ENCODE data around the gene KRI1.
"Not testable (repeated sequence)": the region's sequence is repeated elsewhere in the genome, so short reads cannot be mapped to it uniquely, and the experiment has no call there.

Gene KRI1

DNA sequence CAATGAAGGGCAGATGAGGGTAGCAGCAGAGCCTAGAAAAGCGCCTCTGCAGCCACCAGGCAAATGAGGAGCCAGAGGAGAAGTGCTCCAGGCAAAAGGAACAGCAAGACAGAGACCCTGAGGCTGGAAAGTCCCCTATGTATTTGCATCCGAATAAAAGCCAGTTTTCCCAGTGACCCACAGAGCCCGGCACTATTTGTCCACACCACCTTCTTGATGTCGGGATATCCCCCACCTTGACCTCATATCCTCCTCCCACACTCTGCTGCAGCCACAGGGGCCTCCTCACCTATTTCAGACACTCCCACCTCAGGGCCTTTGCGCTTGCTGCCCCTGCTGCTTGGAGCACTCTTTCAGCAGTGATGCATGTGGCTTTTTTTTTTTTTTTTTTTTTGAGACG is 15.5 kb downstream of the KRI1 start:
- DNase-seq (ENCODE audit: low read depth): no peak

DNA sequence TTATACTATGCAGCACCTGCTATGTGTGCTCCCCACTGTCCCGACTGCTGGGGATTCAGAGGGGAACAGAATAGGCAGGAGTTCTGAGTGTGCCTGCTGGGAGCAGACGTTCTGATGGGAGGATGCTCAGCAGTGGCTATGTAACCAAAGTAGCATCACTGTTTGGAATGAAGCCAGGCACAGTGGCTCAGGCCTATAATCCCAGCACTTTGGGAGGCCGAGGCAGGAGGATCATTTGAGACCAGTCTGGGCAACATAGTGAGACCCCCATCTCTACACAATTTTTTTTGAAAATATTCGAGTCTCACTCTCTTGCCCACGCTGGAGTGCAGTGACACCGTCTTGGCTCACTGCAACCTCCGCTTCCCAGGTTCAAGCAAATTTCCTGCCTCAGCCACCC is 16.1 kb downstream of the KRI1 start:
- no peak for DNase-seq (ENCODE audit: low read depth)

DNA sequence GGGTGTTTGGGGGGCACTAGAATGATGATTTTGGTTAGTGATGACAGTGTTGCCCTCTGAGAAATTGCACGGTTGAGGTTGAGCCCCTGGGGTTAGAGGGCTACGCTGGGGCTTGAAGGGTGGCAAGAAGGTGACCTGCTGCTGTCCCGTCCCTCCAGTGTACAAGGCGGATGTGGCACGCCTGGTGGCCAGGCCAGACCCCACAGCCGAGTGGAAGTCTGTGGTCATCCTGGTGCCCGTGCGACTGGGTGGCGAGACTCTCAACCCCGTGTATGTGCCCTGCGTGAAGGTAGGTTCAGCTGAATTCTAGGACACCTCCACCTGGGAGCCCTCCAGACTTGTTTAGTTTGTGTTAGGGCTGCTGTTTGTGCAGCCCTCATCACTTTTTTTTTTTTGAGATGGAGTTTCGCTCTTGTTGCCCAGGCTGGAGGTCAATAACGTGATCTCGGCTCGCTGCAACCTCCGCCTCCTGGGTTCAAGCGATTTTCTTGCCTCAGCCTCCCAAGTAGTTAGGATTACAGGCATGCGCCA is 17.0 kb downstream of the KRI1 start:
- DNase-seq (ENCODE audit: low read depth): no peak

DNA sequence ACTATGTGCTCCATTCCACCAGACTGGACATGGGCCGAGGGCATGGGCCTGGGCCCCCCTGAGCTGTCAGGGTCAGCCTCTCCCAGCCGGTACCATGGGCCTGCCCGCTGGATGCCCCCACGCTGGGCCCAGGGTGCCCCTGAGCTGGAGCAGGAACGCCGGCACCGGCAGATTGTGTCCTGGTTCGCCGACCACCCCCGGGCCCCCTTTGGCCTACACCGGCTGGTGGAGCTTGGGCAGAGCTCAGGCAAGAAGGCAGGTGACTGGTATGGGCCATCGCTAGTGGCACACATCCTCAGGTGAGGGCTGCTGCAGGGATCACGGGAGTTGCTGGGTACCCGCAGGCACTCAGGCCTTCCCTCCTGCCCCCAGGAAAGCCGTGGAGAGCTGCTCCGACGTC is 19.0 kb downstream of the KRI1 start:
- DNase-seq (ENCODE audit: low read depth): no peak

DNA sequence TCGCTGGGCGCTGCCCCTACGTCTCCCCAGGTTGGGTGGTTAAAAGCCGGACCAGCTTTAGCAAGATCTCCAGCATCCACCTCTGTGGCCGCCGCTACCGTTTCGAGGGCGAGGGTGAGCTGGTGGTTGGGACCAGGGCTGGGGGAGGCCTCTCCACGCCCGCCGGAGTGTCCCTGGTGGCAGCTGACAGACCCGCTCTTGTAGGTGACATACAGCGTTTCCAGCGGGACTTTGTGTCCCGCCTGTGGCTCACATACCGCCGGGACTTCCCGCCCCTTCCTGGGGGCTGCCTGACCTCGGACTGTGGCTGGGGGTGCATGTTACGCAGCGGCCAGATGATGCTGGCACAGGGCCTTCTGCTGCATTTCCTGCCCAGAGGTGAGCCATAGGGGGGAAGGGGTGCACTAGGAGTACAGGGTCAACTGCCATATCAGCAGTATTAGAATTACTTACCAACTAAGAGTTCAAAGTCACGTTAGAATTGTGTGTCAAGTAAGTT is 21.0 kb downstream of the KRI1 start:
- no peak for DNase-seq (ENCODE audit: low read depth)

DNA sequence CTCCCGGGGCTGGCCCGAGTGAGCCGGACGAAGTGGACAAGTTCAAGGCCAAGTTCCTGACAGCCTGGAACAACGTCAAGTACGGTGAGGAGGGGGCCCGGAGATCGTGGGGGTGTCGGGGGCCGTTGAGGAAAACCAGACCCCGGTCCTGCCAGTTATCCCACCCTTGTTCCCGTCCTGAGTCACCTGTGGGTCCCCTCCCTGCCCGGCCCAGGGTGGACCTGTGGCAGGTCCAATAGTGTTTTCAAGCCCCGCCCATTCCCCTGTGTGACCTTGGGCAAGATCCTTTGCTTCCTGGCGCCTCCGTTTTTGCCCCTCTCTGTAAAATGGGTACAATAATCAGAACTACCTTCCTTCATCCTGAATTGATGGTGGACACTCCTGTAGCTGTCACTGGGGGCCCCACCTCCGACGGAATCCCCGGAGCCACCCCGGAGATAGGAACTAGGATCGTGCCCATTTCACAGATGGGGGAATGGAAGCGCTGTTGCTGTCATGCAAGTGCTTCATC is 21.5 kb downstream of the KRI1 start:
- no peak for DNase-seq (ENCODE audit: low read depth)

DNA sequence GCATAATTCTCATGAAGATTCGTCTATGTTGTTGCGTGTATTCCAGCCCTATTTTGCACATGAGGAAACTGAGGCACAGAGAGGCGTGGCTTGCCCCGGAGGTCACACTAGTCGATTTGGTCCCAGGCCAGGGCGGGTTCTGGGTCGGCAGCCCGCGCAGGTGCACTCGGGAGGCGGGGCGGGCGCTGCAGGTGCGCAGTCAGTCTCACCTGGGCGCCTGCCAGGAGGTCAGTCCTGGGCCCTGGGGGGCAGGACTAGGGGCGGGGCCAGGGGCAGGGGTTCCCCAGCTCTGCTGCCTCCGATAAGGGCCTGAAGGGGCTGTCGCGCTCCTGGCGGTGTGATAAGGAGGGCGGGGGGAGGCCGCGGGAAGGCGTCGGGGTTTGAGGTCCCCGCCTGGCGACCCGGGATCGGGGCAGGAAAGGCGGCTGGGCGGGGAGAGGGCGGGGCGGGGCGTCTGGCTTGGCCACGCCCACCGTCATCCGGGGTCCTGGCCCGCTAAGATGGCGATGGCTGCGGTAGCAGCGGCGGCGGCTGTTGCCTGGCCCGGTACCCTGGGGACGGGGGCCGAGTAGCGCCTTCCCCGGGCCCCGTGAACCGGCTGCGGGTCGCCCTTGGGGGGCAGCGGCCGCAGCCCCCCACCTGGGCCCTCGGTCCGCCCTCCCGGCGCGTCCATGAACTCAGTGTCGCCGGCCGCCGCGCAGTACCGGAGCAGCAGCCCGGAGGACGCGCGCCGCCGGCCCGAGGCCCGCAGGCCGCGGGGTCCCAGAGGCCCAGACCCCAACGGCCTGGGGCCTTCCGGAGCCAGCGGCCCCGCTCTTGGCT is 22.2 kb downstream of the KRI1 start, which contains the start of gene ATG4D:
Gene ATG4D (plus strand): TSS at position 485 of the 822 bp plus-strand sequence. CDS start 187 bp downstream, at position 672.
- DNase-seq (ENCODE audit: low read depth): no peak

DNA sequence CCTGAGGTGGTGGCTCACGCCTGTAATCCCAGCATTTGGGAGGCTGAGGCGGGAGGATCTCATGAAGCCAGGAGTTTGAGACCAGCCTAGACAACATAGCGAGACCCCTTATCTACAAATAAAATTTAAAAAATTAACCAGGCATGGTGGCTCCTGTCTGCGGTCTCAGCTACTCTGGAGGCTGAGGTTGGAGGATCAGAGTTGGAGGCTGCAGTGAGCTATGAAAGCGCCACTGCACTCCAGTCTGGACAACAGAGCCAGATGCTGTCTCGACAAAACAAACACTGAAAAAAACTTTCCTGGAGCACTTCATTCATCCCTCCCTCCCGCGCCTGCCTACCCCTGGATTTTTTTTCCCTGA is 22.8 kb downstream of the KRI1 start:
- no peak for DNase-seq (ENCODE audit: low read depth)

DNA sequence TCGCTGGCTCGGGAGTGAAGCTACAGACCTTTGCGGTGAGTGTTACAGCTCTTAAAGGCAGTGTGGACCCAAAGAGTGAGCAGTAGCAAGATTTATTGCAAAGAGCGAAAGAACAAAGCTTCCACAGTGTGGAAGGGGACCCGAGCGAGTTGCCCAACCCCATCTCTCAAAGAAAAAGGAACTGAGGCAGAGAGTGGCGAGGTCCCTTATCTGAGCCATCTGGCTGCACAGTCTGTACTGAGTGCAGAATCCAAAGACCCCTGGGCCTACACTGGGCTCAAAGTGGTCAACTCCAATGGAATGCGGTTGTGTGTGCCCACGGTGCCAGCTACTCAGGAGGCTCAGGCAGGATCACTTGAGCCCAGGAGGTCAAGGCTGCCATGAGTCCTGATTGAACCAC is 26.8 kb downstream of the KRI1 start:
- DNase-seq (ENCODE audit: low read depth): not testable (repeated sequence)

DNA sequence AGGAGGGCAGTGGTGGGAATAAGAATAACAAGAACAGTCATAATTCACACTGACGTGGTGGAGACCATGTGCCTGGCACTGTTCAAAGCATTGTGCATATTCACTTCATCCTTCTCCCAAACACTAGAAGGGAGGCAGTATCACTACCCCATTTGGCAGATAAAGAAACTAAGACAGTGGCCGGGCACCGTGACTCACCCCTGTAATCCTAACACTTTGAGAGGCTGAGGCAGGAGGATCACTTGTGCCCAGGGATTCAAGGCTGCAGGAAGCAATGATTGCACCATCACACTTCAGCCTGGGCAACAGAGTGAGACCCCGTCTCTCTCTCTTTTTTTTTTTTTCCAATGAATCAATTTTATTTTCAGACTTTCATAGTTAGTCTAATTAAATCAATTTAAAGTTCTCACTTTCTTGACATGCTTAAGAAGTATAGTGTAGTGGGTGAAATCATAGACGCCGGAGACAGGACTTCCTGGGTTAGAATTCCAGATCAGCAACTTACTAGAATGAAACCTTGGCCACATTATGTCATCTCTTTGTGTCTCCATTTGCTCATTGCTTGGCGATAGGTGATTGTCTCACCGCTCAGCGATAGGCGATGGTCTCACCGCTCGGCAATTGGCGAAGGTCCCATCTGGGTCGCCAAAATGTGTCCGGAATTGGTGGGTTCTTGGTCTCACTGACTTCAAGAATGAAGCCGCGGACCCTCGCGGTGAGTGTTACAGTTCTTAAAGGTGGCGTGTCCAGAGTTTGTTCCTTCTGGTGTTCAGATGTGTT is 27.4 kb downstream of the KRI1 start:
- no peak for DNase-seq (ENCODE audit: low read depth)

DNA sequence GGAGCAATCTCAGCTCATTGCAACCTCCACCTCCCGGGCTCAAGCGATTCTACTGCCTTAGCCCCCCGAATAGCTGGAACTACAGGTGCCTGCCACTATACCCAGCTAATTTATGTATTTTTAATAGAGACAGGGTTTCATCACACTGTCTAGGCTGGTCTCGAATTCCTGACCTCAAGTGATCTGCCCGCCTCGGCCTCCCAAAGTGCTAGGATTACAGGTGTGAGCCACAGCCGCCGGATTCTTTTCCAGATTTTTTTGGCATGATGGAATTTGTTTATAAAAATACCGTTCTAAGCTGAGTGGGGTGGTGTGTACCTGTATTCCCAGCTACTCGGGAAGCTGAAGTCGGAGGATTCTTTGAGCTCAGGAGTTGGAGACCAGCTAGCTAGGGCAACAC is 28.1 kb downstream of the KRI1 start:
- no peak for DNase-seq (ENCODE audit: low read depth)

DNA sequence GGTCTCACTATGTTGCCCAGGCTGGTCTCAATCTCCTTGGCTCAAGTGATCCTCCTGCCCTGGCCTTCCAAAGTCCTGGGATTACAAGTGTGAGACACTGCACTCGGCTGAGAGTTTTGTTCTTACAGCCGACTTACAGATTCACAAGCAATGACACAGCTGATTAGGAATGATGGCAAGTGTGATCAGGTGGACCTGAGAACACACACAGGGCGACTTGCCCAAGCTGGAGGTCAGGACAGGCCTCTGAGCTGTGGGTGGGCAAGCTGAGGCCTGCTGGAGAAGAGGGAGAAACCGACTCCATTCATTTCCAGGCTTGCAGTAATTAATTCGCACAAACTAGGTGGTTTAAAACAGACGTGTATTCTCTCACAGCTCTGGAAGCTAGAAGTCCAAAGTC is 30.2 kb downstream of the KRI1 start:
- DNase-seq (ENCODE audit: low read depth): no peak

DNA sequence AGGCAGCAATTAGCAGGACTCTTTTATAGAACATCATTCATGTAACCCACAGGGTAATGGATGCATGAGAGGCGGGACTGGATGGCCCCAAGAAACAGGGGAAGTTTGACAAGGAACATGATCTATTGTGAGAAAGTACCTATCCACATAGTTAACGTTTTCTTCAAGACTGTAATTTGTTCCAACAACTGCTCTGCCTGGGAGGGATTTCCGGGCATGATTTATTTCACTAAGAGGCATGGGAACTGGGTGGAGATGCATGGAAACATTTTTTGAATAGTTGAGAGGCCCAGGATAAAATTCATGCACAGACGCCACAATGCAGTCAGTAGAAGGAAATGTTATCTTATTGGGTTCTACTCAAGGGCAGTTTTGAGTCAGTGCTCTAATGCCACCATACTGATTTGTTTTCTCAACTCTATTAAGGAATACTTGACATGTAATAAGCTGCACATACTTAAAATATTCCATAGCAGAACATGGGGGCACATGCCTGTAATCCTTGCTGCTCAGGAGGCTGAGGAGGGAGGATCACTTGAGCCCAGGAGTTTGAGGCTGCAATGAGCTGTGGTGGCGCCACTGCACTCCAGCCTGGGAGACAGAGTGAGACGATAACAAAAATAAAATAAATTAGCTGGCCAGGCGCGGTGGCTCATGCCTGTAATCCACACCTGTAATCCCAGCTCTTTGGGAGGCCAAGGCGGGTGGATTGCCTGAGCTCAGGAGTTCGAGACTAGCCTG is 32.0 kb downstream of the KRI1 start:
- peak; percentile 96 for DNase-seq (ENCODE audit: low read depth)

DNA sequence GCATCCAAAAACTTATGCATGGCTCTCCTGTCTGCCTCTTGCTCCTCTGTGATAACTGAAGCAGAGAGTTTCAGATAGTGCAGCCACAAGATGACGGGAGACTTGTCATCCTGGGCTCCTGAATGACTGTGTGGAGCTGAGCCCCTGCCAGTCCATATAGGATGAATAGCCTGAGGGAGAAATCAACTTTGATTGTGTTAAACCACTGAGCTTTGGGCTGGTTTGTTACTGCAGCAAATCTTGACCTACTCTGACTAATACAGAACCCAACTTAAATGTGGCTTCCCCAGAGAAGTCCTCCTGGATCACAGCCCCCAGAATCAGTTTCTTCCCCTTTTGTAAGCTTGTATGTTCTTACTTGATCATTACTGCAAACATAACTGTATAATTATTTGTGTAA is 33.4 kb downstream of the KRI1 start:
- DNase-seq (ENCODE audit: low read depth): no peak

DNA sequence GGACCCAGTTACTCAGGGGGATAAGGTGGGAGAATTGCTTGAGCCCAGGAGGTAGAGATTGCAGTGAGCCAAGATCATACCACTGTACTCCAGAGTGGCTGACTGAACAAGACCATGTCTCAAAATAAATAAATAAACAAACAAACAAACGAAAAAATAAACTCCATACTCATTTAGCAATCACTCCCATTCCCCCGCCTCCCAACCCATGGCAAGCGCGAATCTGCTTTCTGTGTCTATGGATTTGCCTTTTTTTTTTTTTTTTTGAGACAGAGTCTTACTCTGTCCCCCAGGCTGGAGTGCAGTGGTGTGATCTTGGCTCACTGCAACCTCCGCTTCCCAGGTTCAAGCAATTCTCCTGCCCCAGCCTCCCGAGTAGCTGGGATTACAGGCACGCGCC is 38.9 kb downstream of the KRI1 start:
- DNase-seq (ENCODE audit: low read depth): not testable (repeated sequence)

DNA sequence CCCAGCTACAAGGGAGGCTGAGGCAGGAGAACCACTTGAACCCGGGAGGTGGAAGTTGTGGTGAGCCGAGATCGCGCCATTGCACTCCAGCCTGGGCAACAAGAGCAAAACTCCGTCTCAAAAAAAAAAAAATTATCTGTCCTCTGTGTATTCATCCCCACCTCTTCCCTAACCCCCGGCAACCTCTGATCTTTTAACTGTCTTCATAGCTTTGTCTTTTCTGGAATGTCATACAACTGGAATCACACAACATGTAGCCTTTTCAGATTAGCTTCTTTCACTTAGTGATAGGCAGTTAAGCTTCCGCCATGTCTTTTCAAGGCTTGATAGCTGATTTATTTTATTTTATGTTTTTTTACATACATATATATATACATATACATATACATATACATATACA is 40.2 kb downstream of the KRI1 start:
- DNase-seq (ENCODE audit: low read depth): no peak

DNA sequence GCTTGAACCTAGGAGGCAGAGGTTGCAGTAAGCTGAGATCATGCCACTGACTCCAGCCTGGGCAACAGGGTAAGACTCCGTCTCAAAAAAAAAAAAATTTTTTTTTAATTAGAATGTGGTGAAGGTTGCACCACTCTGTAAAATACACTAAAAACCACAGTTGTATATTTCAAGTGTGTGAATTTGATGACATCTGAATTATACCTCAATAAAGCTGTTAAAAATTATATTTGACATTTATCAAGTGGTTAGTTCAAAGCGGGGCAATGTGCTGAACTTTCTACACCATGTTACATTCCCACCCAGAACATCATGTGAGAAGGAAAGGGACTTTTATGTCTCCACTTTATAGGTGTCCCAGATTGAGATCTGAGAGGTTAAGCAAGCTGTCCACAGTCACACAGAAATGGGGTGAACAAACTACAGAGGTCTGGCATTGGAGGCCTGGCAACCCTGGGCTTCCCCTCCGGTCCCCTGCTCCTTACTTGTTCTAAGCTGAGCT is 42.6 kb downstream of the KRI1 start:
- no peak for DNase-seq (ENCODE audit: low read depth)

DNA sequence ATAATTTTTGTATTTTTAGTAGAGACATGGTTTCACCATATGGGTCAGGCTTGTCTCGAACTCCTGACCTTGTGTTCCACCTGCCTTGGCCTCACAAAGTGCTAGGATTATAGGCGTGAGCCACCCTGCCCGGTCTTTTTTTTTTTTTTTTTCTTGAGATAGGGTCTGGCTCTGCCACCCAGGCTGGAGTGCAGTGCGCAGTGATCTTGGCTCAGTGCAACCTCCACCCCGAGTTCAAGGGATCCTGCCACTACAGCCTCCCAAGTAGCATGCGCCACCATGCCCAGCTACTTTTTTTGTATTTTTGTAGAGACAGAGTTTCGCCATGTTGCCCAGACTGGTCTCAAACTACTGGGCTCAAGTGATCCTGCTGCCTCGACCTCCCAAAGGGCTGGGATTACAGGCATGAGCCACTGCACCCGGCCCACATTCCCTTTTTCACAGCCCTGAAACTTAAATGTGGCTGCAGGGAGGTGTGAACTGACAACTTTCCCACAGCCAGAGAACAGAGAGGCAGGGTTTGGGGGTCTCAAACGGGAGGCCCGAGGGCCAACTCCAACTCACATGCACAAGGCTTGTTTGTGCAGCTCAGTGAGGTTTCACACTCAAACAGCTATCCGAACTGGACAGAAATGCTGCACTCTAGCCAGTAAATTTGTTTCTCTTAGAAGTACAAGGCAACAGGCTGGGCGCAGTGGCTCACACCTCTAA is 44.2 kb downstream of the KRI1 start:
- DNase-seq (ENCODE audit: low read depth): no peak

DNA sequence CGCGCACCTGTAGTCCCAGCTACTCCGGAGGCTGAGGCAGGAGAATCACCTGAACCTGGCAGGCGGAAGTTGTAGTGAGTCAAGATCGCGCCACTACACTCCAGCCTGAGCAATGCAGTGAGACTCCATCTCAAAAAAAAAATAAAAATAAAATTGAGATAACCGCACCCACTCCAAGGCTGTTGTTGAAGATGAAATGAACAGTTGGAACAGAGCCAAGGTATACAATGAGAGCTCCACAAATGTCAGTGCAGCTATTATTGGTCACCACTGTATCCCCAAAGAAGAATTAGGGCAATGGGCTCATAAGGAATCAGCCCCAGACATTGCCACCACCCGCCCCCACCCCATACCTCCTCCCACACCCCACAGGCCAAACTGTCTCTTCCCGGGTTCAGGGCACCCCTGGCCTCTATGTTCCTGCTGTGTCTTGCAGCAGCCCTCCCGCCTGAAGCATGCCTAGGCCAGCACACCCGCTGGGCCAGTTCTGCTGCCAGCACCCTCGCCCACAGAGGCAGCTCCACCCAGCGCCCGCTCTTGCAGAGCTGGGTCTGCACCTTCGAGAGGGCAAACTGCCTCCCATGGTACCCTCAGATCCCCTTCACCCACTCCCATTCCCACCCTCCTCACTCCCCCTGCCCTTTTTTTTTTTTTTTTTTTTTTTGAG is 45.0 kb downstream of the KRI1 start:
- no peak for DNase-seq (ENCODE audit: low read depth)

DNA sequence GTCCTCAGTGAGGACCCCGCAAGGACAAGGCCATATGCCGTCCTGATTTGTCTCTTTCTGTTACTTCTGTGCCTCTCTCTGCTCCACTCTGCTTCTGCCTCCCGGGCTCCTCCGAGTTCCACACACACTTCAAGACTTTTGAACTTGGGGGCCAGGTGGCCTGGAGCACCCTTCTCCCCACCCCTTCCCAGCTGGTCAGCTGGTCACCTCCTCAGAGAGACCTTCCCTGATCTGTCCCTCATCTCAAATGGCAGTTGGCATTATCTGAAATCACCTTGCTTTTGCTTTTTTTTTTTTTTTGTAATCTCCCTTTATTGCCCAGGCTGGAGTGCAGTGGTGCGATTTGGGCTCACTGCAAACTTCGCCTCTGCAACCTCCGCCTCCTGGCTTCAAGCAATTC is 46.4 kb downstream of the KRI1 start:
- DNase-seq (ENCODE audit: low read depth): no peak

Measured in GM04503 (cell line).